ENCODE results near the gene MPRIP.

Gene MPRIP

GRCh38 chr17:17161759-17162158 is 119.5 kb downstream of the MPRIP start:
- no peak for DNase-seq (ENCODE audit: extremely low read depth, insufficient read length)
- Histone ChIP-seq H3K4me3 (replicated peaks; ENCODE audit: low read depth, low read length) (no peak overlapping the region), H3K27me3 (replicated peaks; ENCODE audit: control insufficient read depth, insufficient read depth, low read length) (no peaks in the 10 kb centered on the region), H3K36me3 (ENCODE audit: control insufficient read depth, insufficient read depth, low read length) (peaks cover 43% of the 10 kb centered on the region)
- TF ChIP-seq CTCF (IDR thresholded peaks at IDR 0.05; ENCODE audit: insufficient read depth, low read length, poor library complexity, severe bottlenecking): no peak

- Histone ChIP-seq H3K36me3 (ENCODE audit: control insufficient read depth, insufficient read depth, low read length) (peaks cover 44% of the 10 kb centered on the region), H3K4me3 (replicated peaks; ENCODE audit: low read depth, low read length) (no peak overlapping the region), H3K27me3 (replicated peaks; ENCODE audit: control insufficient read depth, insufficient read depth, low read length) (no peaks in the 10 kb centered on the region)
- no peak for DNase-seq (ENCODE audit: extremely low read depth, insufficient read length)
- TF ChIP-seq CTCF (IDR thresholded peaks at IDR 0.05; ENCODE audit: insufficient read depth, low read length, poor library complexity, severe bottlenecking): no peak
Observed at GRCh38 chr17:17164156-17164555, 121.9 kb downstream of the MPRIP start.

GRCh38 chr17:17164676-17165075 is 122.4 kb downstream of the MPRIP start:
- Histone ChIP-seq H3K36me3 (ENCODE audit: control insufficient read depth, insufficient read depth, low read length) (peaks cover 46% of the 10 kb centered on the region), H3K4me3 (replicated peaks; ENCODE audit: low read depth, low read length) (no peak overlapping the region), H3K27me3 (replicated peaks; ENCODE audit: control insufficient read depth, insufficient read depth, low read length) (no peaks in the 10 kb centered on the region)
- DNase-seq (ENCODE audit: extremely low read depth, insufficient read length): no peak
- TF ChIP-seq CTCF (IDR thresholded peaks at IDR 0.05; ENCODE audit: insufficient read depth, low read length, poor library complexity, severe bottlenecking): no peak

- Histone ChIP-seq H3K4me3 (replicated peaks; ENCODE audit: low read depth, low read length) (no peak overlapping the region), H3K27me3 (replicated peaks; ENCODE audit: control insufficient read depth, insufficient read depth, low read length) (no peaks in the 10 kb centered on the region), H3K36me3 (ENCODE audit: control insufficient read depth, insufficient read depth, low read length) (peaks cover 41% of the 10 kb centered on the region)
- no peak for DNase-seq (ENCODE audit: extremely low read depth, insufficient read length)
- no peak for TF ChIP-seq CTCF (IDR thresholded peaks at IDR 0.05; ENCODE audit: insufficient read depth, low read length, poor library complexity, severe bottlenecking)
Observed at GRCh38 chr17:17165666-17166308, 123.5 kb downstream of the MPRIP start.

- Histone ChIP-seq H3K36me3 (ENCODE audit: control insufficient read depth, insufficient read depth, low read length) (peaks cover 39% of the 10 kb centered on the region), H3K4me3 (replicated peaks; ENCODE audit: low read depth, low read length) (no peak overlapping the region), H3K27me3 (replicated peaks; ENCODE audit: control insufficient read depth, insufficient read depth, low read length) (no peaks in the 10 kb centered on the region)
- TF ChIP-seq CTCF (IDR thresholded peaks at IDR 0.05; ENCODE audit: insufficient read depth, low read length, poor library complexity, severe bottlenecking): no peak
- DNase-seq (ENCODE audit: extremely low read depth, insufficient read length): no peak
Observed at GRCh38 chr17:17166446-17166845, 124.2 kb downstream of the MPRIP start.

GRCh38 chr17:17167356-17167755 is 125.1 kb downstream of the MPRIP start:
- H3K27me3 ChIP-seq (replicated peaks; ENCODE audit: control insufficient read depth, insufficient read depth, low read length): no peaks in the 10 kb centered on the region

More at GRCh38 chr17:17167356-17167755, 125.1 kb downstream of the MPRIP start:
- Histone ChIP-seq H3K36me3 (ENCODE audit: control insufficient read depth, insufficient read depth, low read length) (peaks cover 40% of the 10 kb centered on the region), H3K4me3 (replicated peaks; ENCODE audit: low read depth, low read length) (no peak overlapping the region)
- DNase-seq (ENCODE audit: extremely low read depth, insufficient read length): no peak
- TF ChIP-seq CTCF (IDR thresholded peaks at IDR 0.05; ENCODE audit: insufficient read depth, low read length, poor library complexity, severe bottlenecking): no peak
